Spleen (tissue), 7 donors: ENCODE data around the gene AGAP3.
A peak's percentile ranks its signal among the peaks of the same experiment; 100 is the strongest.

Source experiments
- POLR2AphosphoS5 ChIP-seq, 3 donors: sonication (generic); formaldehyde crosslinking; IDR thresholded peaks; one replicate each; pipeline ENCODE4 v1.5.1; 2017; ENCODE audit warnings: antibody characterized with exemption in 3 of 3
- TF ChIP-seq, protein P1 (sequence below), 11 experiments: fragments of 200-600 bp in 7 of 11; fragments of 450-650 bp in 4 of 11; sonication (generic) in 4 of 11; IDR thresholded peaks in 8 of 11; conservative IDR thresholded peaks in 3 of 11; 1 replicate in 7 of 11; 2 replicates in 4 of 11; pipeline versions ENCODE4 v1.4.0 to v1.8.0; 2016 to 2021; ENCODE audit warnings: antibody characterized with exemption in 11 of 11, inconsistent platforms in 4 of 11, mild to moderate bottlenecking in 1 of 11
- donor health status: DM: no; HTN: no; CAD: no; lungs with moderate emphysema.
- donor health status: DM: no; HTN: no; CAD: no.
- donor health status: DM: no; HTN: no; CAD: no.

DNA sequence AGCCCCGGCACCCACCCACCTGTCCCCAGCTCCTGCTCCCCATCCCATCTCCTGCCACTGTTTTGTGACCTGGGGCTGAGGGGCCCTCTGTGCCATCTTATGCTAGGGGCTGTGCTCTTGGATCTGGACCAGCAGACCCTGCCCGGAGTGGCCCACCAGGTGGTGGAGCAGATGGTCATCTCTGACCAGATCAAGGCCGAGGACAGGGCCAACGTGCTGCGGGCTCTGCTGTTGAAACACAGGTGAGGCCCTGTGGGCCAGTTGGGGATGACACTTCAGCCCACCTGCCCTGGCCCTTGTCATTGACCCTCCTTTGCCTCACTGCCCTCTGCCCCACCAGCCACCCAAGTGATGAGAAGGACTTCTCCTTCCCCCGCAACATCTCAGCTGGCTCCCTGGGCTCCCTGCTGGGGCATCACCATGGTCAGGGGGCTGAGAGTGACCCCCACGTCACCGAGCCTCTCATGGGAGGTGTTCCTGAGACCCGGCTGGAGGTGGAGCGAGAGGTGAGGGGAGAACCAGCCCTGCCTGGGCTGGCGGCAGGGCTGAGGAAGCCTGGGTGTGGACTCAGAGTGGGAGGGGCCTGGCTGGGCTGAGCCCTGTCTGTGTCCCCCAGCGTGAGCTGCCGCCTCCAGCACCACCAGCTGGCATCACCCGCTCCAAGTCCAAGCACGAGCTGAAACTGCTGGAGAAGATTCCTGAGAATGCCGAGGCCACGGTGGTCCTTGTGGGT is 16.3 kb upstream of the AGAP3 start:
- TF ChIP-seq, protein P1, sequence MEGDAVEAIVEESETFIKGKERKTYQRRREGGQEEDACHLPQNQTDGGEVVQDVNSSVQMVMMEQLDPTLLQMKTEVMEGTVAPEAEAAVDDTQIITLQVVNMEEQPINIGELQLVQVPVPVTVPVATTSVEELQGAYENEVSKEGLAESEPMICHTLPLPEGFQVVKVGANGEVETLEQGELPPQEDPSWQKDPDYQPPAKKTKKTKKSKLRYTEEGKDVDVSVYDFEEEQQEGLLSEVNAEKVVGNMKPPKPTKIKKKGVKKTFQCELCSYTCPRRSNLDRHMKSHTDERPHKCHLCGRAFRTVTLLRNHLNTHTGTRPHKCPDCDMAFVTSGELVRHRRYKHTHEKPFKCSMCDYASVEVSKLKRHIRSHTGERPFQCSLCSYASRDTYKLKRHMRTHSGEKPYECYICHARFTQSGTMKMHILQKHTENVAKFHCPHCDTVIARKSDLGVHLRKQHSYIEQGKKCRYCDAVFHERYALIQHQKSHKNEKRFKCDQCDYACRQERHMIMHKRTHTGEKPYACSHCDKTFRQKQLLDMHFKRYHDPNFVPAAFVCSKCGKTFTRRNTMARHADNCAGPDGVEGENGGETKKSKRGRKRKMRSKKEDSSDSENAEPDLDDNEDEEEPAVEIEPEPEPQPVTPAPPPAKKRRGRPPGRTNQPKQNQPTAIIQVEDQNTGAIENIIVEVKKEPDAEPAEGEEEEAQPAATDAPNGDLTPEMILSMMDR (IDR thresholded peaks at IDR 0.05 in 8 of 11, conservative IDR thresholded peaks at IDR 0.05 in 3 of 11): no peak
- TF ChIP-seq POLR2AphosphoS5 (IDR thresholded peaks at IDR 0.05): peak in 1 of 3 donors; percentile 20
